NCI-H1694 (cell line): ENCODE results near the gene NXF2B.
"Not testable (repeated sequence)": the region's sequence is repeated elsewhere in the genome, so short reads cannot be mapped to it uniquely, and the experiment has no call there.

Experiments used
- DNase-seq: peaks from one replicate; lab custom pipeline; 2025; lab: John Stamatoyannopoulos, UW

Gene NXF2B

GRCh38 chrX:102439908-102440307 is at the start of gene NXF2B:
Gene NXF2B, minus strand, starts transcription at chrX:102440008. Its CDS starts 59,972 bp downstream, at chrX:102380036.
- not testable (repeated sequence) for DNase-seq

GRCh38 chrX:102478765-102479164 is 39.0 kb upstream of the NXF2B start:
- not testable (repeated sequence) for DNase-seq

- not testable (repeated sequence) for DNase-seq
Observed at GRCh38 chrX:102471762-102472220, 32.0 kb upstream of the NXF2B start, which contains the start of gene TCP11X2. Gene TCP11X2, minus strand, starts transcription at chrX:102471812.

GRCh38 chrX:102470215-102470614 is 30.4 kb upstream of the NXF2B start:
- DNase-seq, result not testable (repeated sequence)

GRCh38 chrX:102458615-102459014 is 18.8 kb upstream of the NXF2B start:
- not testable (repeated sequence) for DNase-seq

- DNase-seq, result not testable (repeated sequence)
Observed at GRCh38 chrX:102414493-102414892, 25.3 kb downstream of the NXF2B start.

- DNase-seq, result no peak
Observed at GRCh38 chrX:102345916-102346315, 93.9 kb downstream of the NXF2B start.

GRCh38 chrX:102341867-102342266 is 97.9 kb downstream of the NXF2B start:
- no peak for DNase-seq

GRCh38 chrX:102339312-102340298 is 100.2 kb downstream of the NXF2B start:
- no peak for DNase-seq

- DNase-seq, result no peak
Observed at GRCh38 chrX:102338162-102338561, 101.6 kb downstream of the NXF2B start.
